Measurements from ENCODE around the gene AEBP1. TPM values are rescaled to one million over a fixed set of nuclear protein-coding genes. Genes with fewer than 3 reads are reported as not detected.

AEBP1 gene
- total RNA-seq, 1 donor from 2014 or later: 94.3 TPM

- H3K27ac Mint-ChIP-seq: no peak overlapping the region
- peaks cover 14% of the 10 kb centered on the region for H3K4me1 Mint-ChIP-seq
- H3K27me3 Mint-ChIP-seq (ENCODE audit: low read depth): peaks cover 2% of the 10 kb centered on the region
- TF ChIP-seq CTCF (IDR thresholded peaks at IDR 0.05; ENCODE audit: unreplicated experiment): no peak
- DNase-seq (ENCODE audit: low spot score in 2 of 2, unreplicated experiment in 2 of 2): no peak
- no peak overlapping the region for H3K4me3 Mint-ChIP-seq
- H3K9me3 Mint-ChIP-seq: peaks cover 10% of the 10 kb centered on the region
- H3K36me3 Mint-ChIP-seq: no peaks in the 10 kb centered on the region
These were observed 58.0 kb downstream of the AEBP1 start for GRCh38 chr7:44162179-44162578.

GRCh38 chr7:44162785-44163395, 58.7 kb downstream of the AEBP1 start:
- Mint-ChIP-seq H3K36me3 (no peaks in the 10 kb centered on the region), H3K9me3 (peaks cover 10% of the 10 kb centered on the region), H3K27ac (no peak overlapping the region), H3K4me3 (no peak overlapping the region), H3K27me3 (ENCODE audit: low read depth) (peaks cover 5% of the 10 kb centered on the region), H3K4me1 (peaks cover 14% of the 10 kb centered on the region)
- TF ChIP-seq CTCF (IDR thresholded peaks at IDR 0.05; ENCODE audit: unreplicated experiment): no peak
- DNase-seq (ENCODE audit: low spot score in 2 of 2, unreplicated experiment in 2 of 2): no peak

GRCh38 chr7:44163591-44163990, 59.4 kb downstream of the AEBP1 start:
- Mint-ChIP-seq H3K4me1 (peaks cover 14% of the 10 kb centered on the region), H3K27ac (no peak overlapping the region), H3K9me3 (peaks cover 10% of the 10 kb centered on the region), H3K4me3 (no peak overlapping the region), H3K27me3 (ENCODE audit: low read depth) (peaks cover 6% of the 10 kb centered on the region), H3K36me3 (no peaks in the 10 kb centered on the region)
- DNase-seq (ENCODE audit: low spot score in 2 of 2, unreplicated experiment in 2 of 2): no peak
- no peak for TF ChIP-seq CTCF (IDR thresholded peaks at IDR 0.05; ENCODE audit: unreplicated experiment)

Small RNA genes within 50 kb of the gene (microRNA-seq; reads per million reads assigned to microRNA genes)
- 0.88 reads per million for gene MIR6838

Other genes with a start within 250 kb of the AEBP1 start
- 59.4 to 66.6 TPM (median 65.5 TPM) in 3 replicates for gene MRPS24, start 234.8 kb upstream of the AEBP1 start, total RNA-seq
- gene URGCP, start 197.7 kb upstream of the AEBP1 start, total RNA-seq: 36.8 to 42.5 TPM (median 38.8 TPM) in 3 replicates
- gene UBE2D4, start 177.9 kb upstream of the AEBP1 start, total RNA-seq: 8.9 to 10.1 TPM (median 10.1 TPM) in 3 replicates
- gene SPDYE1, start 106.4 kb upstream of the AEBP1 start, total RNA-seq: not detected in 3 replicates
- gene DBNL, start 59.6 kb upstream of the AEBP1 start, total RNA-seq: 62.6 to 70.9 TPM (median 64.5 TPM) in 3 replicates
- 0.99 to 1.7 TPM (median 1.2 TPM) in 3 replicates for gene PGAM2, start 38.8 kb upstream of the AEBP1 start, total RNA-seq
- gene POLM, start 21.8 kb upstream of the AEBP1 start, total RNA-seq: 27.1 to 29.8 TPM (median 29.0 TPM) in 3 replicates
- gene POLD2, start 19.2 kb downstream of the AEBP1 start, total RNA-seq: 117 to 126 TPM (median 125 TPM) in 3 replicates
- gene MYL7, start 37.0 kb downstream of the AEBP1 start, total RNA-seq: 11.4 to 14.3 TPM (median 12.5 TPM) in 3 replicates
- 1.5 to 2.4 TPM (median 2.2 TPM) in 3 replicates for gene GCK, start 85.1 kb downstream of the AEBP1 start, total RNA-seq
- 80.6 to 85.0 TPM (median 83.7 TPM) in 3 replicates for gene YKT6, start 96.6 kb downstream of the AEBP1 start, total RNA-seq
- gene CAMK2B, start 221.2 kb downstream of the AEBP1 start, total RNA-seq: 1.8 to 1.9 TPM (median 1.9 TPM) in 3 replicates

All from mesothelial cell of epicardium (in vitro differentiated cells).